ENCODE results near the gene PRKN. TPM values are rescaled to one million over a fixed set of nuclear protein-coding genes. Genes with fewer than 3 reads are reported as not detected.

Gene PRKN
- total and polyA plus RNA-seq, 2 donors (not counting 3 experiments of a cell fraction or from before 2014, with no cell fraction given) = 0.06 TPM; not detected in 1

DNA sequence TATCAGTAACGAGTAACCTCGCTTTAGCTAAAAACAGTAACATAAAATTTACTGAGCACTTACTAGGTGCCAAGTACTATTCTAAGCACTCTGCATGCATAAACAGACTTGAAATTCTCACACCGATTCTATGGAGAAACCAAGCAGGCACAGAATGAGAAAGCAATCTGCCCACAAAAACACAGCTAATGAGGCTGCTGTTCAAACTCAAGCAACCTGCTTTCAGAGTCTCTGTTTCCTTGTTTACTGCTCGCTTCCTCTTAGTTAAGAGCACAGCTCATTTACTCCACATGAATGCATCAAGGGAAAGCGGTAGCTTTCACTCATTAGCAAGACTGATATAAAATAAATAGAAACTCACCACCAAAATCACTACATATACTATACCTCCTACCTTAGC is 37.4 kb downstream of the PRKN start:
- ChIA-PET POLR2A (no interaction called here), CTCF (no interaction called here)
- H3K9me1 ChIP-seq (replicated peaks; ENCODE audit: control insufficient read depth, extremely low read depth, insufficient read depth, low read length) = no peaks in the 10 kb centered on the region
- FAIRE-seq = no peak
- H2AFZ ChIP-seq (ENCODE audit: low read depth, low read length) = no peak overlapping the region
- no peak overlapping the region for H3K27ac ChIP-seq (ENCODE audit: insufficient read depth, low read depth, low read length)
- no TSS peak for BruUV-seq (replicated peaks)
- H3K4me2 ChIP-seq (ENCODE audit: insufficient read depth, low read length) = no peak overlapping the region
- no peaks in the 10 kb centered on the region for H3K79me2 ChIP-seq (ENCODE audit: control insufficient read depth, insufficient read depth, low read length)
- no peaks in the 10 kb centered on the region for H4K20me1 ChIP-seq (replicated peaks; ENCODE audit: control insufficient read depth, extremely low read depth, insufficient read depth, low read length)
- H3K9me3 ChIP-seq (replicated peaks; ENCODE audit: control insufficient read depth, insufficient read depth, low read length) = no peaks in the 10 kb centered on the region
- DNase-seq (ENCODE audit: low read depth, low spot score) = no peak
- H3K4me1 ChIP-seq (ENCODE audit: control insufficient read depth, extremely low read depth, insufficient read depth, low read length) = no peaks in the 10 kb centered on the region
- dilution Hi-C loops (cut with MboI; ENCODE audit: extremely low pct_ligation_motif_present, low sequenced_read_pairs) = no loop called here
- H3K27me3 ChIP-seq (ENCODE audit: control insufficient read depth in 2 of 2, insufficient read depth in 2 of 2, low read length in 2 of 2) = no peaks in the 10 kb centered on the region
- intact Hi-C loops (cut with micrococcal nuclease) = no loop called here
- TF ChIP-seq JUN (IDR thresholded peaks at IDR 0.05; ENCODE audit: borderline replicate concordance, insufficient read depth, insufficient read length, low read depth) (no peak), POLR2A (IDR thresholded peaks at IDR 0.05; ENCODE audit: low read depth, low read length) (no peak), POLR2AphosphoS5 (IDR thresholded peaks at IDR 0.05; ENCODE audit: insufficient read depth, low read depth, low read length) (no peak), FOS (IDR thresholded peaks at IDR 0.05; ENCODE audit: borderline replicate concordance, insufficient read depth, low read length) (no peak), GATA2 (IDR thresholded peaks at IDR 0.05; ENCODE audit: insufficient read depth, insufficient read length, low read depth, low read length) (no peak), EZH2 (IDR thresholded peaks at IDR 0.05; ENCODE audit: borderline replicate concordance, low read depth, low read length, severe bottlenecking) (no peak), MYC (IDR thresholded peaks at IDR 0.05; ENCODE audit: low read depth, low read length) (no peak)
- TF ChIP-seq, protein P1, sequence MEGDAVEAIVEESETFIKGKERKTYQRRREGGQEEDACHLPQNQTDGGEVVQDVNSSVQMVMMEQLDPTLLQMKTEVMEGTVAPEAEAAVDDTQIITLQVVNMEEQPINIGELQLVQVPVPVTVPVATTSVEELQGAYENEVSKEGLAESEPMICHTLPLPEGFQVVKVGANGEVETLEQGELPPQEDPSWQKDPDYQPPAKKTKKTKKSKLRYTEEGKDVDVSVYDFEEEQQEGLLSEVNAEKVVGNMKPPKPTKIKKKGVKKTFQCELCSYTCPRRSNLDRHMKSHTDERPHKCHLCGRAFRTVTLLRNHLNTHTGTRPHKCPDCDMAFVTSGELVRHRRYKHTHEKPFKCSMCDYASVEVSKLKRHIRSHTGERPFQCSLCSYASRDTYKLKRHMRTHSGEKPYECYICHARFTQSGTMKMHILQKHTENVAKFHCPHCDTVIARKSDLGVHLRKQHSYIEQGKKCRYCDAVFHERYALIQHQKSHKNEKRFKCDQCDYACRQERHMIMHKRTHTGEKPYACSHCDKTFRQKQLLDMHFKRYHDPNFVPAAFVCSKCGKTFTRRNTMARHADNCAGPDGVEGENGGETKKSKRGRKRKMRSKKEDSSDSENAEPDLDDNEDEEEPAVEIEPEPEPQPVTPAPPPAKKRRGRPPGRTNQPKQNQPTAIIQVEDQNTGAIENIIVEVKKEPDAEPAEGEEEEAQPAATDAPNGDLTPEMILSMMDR (IDR thresholded peaks at IDR 0.05; ENCODE audit: extremely low read depth in 1 of 2, insufficient read depth in 1 of 2, low read depth in 1 of 2, low read length in 2 of 2) = no peak
- TF ChIP-seq, protein P2, sequence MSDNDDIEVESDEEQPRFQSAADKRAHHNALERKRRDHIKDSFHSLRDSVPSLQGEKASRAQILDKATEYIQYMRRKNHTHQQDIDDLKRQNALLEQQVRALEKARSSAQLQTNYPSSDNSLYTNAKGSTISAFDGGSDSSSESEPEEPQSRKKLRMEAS (IDR thresholded peaks at IDR 0.05; ENCODE audit: insufficient read depth, insufficient read length) = no peak
- no peaks in the 10 kb centered on the region for H3K36me3 ChIP-seq (ENCODE audit: control insufficient read depth in 2 of 2, extremely low read depth in 1 of 2, insufficient read depth in 2 of 2, low read length in 2 of 2)
- H3K9ac ChIP-seq (replicated peaks; ENCODE audit: extremely low read depth, insufficient read depth, low read length) = no peak overlapping the region
- no peak overlapping the region for H3K4me3 ChIP-seq (replicated peaks in 1 of 3; ENCODE audit: insufficient read depth in 1 of 3, low read depth in 1 of 3, low read length in 3 of 3)

Data from endothelial cell of umbilical vein (primary cell).